SIG-M5 treated with dmso at 0.1 percent for 504 hours (cell line): Measurements from ENCODE around the gene RSL24D1.
"Not testable (repeated sequence)": the region's sequence is repeated elsewhere in the genome, so short reads cannot be mapped to it uniquely, and the experiment has no call there.

ENCODE experiments used
- DNase-seq: peaks from one replicate; lab custom pipeline; 2025; ENCODE audit not compliant: unreplicated experiment; lab: John Stamatoyannopoulos, UW

RSL24D1 gene

DNA sequence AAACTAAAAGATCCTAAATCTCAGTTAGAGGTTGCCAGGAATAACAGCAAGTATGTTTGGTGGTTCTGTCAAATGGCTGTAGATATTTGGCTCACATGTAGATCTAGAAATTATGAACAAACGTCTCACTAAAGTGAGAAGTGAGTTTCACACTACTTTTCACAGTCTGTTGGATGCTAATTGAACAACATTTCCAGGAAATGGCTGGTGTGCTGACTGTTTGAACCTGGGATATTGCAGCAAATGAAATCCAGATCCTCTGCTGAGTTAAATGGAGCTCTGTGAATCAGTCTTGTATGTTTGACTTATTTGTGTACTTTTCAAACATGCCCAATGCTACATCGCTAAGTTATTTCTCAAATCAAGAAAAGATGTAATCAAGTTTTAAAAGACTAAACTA is 21.3 kb upstream of the RSL24D1 start:
- no peak for DNase-seq

DNA sequence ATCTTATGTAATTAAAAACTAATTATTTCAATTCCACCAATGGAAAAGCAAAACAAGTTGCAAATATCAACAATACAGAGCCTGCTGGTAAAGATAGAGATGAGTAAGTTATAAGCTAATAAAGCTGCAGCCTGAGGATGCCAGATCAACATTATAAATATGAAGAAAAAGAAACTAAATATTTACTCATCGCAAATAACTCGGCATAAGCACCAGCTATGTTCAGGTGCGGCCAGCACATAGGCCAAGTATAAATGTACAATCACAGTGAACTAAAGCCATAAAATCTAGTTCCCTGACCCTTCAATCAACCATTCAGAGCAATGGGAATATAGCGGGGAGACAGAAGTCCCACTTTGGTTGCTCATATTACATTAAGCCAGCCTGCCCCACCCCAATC is 7.7 kb upstream of the RSL24D1 start:
- no peak for DNase-seq

DNA sequence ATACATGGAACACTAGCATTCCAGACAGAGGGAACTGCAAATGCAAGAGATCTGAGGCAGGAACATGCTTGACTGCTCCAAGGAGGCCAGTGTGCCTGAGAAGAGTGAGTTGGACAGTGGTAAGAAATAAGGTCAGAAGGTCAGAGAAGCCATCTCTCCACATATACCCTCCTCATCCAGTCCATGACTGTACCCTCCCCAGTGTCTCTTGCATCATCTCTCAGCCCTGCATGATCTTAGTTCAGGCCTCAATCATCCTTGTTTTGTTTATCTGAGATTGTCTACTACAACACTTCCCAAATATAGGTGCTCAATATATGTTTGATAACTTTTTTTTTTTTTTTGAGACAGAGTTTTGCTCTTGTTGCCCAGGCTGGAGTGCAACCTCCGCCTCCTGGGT is 5.5 kb upstream of the RSL24D1 start:
- DNase-seq: no peak

DNA sequence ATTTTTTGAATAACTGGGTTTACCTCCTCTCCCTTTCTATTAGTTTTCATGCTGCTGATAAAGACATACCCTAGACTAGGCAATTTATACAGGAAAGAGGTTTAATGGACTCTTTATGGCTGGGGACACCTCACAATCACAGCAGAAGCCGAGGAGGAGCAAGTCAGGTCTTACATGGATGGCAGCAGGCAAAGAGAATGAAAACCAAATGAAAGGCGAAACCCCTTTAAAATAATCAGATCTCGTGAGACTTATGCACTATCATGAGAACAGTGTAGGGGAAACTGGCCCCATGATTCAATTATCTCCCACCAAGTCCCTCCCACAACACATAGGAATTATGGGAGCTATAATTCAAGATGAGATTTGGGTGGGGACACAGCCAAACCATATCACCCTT is 2.0 kb upstream of the RSL24D1 start:
- DNase-seq: no peak

DNA sequence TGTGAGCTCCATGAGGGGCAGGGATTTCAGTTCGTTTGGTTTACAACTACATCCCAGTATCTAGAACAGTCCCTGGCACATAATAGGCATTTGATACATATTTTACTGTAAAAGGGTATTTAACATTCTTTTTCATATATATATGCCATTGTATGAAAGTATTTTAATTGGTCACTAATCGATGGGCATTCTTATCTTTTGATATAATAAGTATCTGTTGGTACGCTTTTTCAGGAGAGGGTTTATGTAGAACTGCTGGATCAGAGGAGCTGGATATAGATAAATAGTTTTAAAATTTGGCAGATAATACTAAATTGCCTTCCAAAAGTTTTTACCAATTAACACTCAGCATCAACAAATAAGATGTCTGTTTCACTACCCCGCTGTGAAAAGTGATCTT is 978 bp upstream of the RSL24D1 start:
- DNase-seq: no peak

DNA sequence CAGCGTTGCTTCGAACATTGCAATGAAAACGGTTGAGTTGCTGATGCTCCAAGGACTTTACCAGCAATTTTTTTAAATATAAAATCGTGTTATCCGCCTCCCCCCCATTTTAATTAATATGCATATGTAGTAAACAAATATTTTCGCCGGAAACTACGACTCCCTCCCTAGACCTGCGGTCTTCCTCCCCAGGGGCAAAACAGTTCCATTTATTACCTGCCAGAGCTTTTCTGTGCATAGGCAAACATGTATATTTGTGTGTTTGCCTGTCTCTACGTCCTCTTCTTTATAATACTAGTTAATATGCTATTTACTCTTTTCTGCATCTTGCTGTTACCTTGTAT is 593 bp upstream of the RSL24D1 start:
- no peak for DNase-seq

DNA sequence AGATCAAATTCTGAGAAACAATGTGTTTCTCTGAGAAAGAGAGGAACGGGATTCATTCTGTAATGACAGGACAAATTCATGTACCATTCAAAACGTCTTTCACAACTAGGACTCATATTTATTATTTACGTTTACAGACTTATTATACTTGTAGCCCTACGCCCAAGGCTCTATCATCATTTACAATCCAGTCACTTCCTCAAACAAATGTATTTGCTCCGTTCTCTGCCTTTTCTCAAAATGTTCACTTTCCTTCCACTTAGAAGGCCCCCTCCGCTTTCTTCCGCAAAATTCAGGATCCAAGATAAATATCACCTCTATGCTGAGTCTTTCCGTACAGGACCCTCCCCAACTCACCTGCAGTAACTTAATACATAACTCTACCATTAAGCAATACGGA is 745 bp downstream of the RSL24D1 start:
- DNase-seq: peak; percentile 46

DNA sequence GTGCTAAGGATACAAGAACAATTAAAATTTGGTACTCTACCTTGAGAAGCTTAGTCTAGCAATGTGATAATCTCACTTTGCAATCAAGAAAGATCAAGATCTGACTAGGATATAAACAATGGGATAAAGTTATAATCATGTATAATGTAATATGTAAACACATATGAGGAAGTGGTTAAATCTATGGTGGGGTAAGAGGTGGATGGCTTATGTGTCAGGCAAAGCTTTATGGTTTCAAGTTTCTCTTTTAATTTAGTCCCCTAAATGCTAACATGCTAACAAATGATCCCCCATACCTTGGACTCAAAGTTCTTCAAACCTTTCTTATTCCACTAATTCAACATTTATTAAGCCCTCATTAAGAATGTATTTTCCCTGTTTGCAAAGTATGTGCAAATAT is 2.5 kb downstream of the RSL24D1 start:
- peak; percentile 26 for DNase-seq

DNA sequence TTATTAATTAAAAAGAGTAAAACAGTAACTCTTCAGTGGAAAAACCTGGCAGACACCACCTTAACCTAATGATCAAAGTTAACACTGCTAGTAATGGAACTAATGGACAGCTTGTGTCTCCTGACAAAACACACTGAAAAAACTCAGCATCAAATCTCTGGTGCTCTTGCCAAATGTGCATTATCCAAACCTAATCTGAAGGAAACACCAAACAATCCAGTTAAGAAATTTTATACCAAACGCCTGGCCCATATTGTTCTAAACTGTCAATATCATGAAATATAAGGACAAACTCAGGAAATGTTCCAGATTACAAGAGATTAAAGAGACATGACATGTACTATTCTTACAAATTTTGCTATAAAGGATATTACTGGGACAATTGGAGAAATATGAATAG is 10.4 kb downstream of the RSL24D1 start:
- no peak for DNase-seq

DNA sequence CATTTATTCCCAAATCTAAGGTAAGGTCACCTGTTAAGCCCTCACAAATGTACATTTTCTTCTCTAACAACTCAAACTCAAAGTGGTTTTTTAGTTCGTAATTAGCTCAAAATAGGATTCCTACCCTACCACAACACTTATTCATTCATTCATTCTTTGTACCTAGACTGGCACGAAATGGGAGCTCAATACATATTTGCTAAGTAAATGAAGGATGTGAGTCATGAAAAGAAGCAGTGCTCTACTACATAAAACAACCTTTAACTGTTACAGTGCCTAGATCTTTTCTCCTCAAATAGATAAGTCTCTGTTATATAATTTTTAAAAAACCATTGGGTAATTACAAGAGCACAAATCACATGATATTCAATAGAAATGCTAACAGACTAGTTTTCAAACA is 13.1 kb downstream of the RSL24D1 start:
- DNase-seq: no peak

DNA sequence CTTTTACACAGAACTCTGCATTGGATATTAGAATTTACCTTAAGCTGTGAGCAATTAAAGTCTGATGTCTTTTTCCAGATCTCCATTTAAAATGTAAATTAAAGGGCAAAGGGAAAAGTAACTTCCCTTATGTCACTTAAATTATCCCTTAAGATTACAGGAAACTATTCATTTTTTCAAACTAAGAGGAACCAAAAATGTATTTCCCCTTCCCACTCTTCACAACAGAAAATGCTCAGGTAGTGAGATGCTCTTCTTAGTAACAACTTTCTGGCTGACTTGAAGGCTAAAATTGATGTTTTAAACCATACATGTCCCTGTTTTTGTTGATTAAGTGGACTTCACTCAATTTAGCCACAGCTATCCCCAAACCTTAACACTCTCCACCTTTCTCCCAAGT is 17.6 kb downstream of the RSL24D1 start:
- no peak for DNase-seq

DNA sequence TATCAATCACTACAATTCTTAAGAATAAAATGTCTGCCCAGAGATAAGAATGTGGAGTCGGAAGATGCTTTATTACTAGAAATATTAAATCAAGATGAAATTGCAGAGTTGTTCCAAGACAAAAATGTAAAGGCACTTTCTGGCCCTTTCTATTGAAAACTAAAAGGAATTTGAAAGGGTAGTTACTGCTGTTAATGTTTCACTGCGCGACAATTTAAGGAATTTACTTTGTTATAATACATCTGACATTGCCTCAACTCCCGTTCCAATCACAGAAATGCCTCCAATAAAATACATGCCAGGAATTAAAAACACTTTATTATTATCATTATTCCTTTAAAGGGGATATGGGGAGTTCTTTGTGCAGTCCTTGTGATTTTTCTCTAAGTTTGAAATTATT is 26.4 kb downstream of the RSL24D1 start:
- no peak for DNase-seq

DNA sequence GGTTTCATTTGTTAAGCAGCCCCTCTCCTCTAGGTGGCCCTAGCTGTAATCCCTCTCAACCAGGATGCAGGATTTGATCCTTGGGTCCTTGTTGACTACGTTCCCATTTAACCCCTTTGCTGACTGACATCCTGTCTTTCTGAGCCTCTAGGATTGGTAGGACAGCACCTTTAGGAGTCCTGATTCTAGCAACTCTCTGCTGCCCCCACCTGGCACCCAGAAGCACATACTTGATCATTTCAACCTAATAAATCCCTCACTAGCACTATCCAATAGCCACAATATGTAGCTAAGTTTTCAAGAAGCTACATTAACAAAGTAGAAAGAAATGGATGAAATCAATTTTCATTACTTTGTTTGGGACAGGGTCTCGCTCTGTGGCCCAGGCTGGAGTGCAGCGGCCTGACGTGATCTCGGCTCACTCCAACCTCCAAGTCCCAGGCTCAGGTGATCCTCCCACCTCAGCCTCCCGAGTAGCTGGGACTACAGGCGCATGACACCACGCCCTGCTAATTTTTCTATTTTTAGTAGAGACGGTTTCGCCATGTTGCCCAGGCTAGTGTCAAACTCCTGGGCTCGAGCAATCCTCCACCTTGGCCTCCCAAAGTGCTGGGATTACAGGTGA is 28.3 kb downstream of the RSL24D1 start:
- peak; percentile 75 for DNase-seq

DNA sequence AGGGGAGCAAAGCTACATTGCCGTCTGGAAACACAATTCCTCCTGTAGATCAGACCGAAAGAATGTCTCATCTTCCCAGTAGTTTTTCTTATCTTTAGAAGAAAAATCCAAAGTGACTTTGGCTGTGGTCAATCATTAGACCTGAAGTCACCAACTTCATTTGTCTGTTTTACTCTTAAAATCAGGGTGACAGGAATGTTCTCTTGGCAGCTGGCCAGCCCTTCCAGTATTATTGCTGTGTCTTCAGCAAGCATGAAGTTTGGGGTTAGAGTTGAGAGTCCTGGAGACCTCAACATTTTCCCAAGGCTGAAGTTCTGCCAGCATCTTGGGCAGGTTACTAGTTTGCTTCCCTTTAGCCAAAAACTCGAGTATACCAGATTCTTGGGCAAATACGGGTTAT is 32.5 kb downstream of the RSL24D1 start:
- DNase-seq: no peak

DNA sequence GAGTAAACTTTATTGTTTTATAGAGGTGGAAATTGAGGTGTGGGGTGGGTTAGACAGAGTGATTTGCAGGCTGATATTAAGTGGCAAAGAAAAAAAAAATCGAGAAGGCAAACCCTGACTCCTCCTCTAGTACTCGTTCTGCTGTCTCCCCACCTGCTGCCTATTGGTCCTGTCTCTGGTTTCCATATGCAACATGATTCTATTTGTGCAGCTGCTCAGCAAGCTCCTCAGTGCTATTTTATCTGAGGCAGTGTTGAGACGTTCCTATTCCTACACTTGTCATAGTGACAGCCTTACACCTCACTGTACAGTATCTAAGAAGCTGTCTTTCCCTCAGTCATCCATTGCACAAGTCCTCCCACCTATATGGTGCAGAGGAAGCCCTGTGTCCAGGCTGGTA is 45.1 kb downstream of the RSL24D1 start:
- DNase-seq: no peak

DNA sequence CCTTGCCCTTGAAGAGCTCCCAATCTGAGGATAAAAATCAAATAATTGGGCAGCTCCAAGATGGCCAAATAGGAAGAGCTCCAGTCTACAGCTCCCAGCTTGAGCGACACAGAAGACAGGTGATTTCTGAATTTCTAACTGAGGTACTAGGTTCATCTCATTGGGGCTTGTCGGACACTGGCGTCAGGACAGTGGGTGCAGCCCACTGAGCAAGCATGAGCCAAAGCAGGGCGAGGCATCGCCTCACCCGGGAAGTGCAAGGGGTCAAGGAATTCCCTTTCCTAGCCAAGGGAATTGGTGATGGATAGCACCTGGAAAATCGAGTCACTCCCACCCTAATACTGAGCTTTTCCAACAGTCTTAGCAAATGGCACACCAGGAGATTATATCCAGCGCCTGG is 53.6 kb downstream of the RSL24D1 start:
- DNase-seq: not testable (repeated sequence)

DNA sequence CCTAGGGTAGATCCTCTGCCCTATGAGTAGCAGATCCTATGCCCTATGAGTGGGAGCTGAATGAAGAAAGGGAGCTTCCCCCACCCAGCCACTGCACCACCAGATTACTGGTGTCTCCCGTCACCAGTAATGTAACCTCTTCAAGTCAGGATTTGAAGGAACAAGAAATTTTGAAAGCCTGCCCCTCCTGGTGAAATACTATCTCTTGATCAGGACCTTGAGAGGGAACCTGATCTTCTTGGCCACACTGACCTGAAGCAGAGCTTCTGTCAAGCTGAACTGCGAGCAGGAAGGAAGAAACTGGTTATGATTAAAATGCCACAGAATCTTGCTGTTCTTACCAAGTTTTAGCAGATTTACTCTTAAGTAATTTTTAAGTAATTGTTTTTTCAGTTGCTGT is 62.8 kb downstream of the RSL24D1 start:
- DNase-seq: no peak

DNA sequence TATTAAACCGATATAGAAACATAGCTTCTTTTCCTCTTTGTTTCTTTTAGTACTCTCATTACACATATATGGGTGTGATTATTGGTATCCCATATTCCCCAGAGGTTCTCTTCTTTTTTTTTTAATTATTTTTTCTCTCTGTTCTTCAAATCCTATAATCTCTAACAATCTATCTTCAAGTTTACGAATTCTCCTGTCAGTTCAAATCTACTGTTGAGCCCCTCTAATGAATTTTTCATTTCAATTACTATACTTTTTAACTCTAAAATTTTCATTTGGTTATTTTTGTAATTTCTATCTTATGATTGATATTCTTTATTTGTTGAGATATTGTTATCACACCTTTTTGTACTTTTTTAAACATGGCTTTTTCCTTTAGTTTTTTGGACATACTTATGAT is 64.1 kb downstream of the RSL24D1 start:
- no peak for DNase-seq
